ENCODE data around the gene MYBBP1A.

MYBBP1A gene

DNA sequence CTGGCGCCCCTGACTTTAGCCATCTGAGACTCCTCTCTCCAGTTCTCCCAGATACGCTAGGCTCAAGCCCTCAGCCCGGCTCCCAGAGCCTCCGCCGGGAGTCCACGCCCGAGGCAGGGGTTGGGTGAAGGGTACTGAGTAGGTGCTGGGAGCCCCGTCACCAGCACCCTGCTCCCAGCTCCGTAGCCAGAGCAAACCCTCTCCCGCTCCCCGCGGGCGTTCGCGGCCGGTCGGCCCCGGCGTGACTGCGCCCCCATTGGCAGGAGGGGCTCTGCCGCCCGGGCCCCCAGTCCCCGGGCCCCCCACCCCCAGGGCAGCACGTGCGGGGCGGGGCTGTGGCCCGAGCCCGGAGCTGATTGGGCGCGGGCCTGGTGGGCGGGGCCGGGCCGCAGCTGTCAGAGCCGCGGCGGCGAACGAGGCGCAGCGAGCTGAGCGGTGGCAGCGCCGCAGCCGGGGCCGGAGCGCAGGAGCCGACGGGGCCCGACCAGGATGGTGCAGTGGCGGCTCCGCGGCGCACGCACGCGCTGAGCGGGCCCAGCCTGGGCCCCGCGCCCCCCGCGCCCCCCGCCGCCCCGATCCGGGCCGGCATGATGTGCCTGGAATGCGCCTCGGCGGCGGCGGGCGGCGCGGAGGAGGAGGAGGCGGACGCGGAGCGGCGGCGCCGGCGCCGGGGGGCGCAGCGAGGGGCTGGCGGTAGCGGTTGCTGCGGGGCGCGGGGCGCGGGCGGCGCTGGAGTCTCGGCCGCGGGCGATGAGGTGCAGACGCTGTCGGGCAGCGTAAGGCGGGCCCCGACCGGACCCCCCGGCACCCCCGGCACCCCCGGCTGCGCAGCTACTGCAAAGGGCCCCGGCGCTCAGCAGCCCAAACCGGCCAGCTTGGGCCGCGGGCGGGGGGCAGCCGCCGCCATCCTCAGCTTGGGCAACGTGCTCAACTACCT, 56.5 kb downstream of the MYBBP1A start, which contains the start of gene SPNS2:
TSS of gene SPNS2 (plus strand) at position 421 of the 937 bp plus-strand sequence. CDS start at position 588, 167 bp downstream.
- peak; percentile 78 for DNase-seq

GRCh38 chr17:4497101-4497824, 57.9 kb downstream of the MYBBP1A start:
- DNase-seq = no peak

DNA sequence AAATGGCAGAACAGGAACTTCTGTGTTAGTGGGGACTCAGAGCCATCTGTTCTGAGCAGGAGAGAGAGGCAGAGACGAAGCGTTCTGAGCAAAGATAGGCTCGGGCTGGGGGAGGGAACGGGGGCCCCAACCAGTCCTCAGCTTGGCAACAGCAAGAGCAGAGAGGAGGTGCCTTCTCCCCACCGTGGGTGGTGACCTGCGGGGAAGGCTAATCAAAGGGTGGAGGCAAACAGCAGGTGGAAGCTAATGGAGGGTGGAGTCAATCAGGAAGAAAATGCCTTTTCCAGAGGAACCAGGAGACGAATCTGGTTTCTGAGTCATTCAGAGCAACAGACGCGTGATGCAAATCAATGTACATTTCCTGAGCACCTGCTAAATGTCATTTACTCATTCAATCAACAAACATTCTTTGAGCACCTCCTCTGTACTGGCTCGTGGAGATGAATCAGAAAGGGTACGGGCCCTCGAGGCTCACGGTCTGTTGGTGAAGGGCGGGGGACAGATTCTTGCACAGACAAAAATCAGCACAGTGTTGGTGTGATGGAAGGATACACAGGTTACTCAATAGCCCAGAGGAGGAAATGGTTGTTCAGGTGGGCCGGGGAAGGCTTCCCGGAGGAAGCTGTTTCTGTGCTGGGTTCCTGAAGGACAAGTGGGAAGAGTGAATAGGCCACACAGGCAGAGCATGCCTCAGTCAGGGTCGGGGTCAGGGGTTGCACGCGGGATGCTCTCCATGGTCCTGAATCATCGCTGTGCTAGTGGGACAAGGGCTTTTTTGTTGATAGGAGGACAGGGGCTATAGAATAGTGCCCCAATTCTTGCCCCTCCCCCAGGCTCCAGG, 62.2 kb downstream of the MYBBP1A start:
- no peak for DNase-seq

DNA sequence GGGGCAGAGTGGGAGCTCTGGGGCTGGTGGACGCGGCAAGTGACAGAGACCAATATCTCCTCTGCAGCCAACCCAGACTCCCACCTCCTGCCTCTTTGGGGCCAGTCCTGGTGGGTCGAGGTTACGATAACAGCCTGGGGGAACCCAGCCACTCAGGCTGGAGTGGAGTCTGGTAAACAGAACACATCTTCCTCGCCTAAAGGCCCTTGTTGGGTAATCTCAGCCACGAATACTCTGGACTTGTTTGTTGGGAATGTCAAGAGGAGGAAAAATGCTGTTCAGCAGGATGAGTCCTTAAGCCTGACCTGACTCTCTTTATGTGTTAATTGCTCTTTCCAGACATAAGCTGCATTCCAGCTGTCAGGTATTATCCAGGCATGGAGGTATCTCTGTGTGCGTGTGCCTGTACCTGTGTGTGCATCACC, 64.5 kb downstream of the MYBBP1A start:
- no peak for DNase-seq

- DNase-seq = no peak
Observed at GRCh38 chr17:4490109-4490591, 65.0 kb downstream of the MYBBP1A start.

DNA sequence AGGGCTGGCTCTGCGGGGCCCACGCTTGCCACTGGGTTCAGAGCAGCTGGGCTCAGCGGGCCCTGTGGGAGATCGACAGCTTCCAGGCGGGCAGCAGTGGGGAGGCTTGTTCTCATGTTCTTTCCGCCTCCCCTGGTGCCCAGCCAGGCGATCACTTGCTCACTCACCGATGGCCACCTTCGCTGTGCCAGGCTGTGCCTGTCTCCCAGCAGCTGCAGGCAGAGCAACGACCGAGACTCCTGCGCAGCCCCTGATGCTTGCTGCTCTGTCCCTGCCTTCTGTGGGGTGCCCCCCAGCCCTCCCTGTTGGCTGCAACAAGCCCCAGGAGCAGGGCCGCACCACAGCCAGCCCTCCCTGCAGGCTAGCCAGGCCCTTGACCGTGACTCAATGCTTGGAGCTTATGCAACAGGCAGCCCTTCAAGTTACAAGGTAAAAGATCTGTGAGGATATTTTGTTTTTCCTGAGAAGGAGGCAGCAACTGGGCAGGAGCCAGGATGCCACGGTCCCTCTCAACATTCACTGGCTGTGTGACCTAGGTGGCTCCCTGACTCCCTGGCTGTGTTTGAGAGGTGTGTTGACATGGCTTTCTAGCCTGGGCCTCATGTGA, 66.1 kb downstream of the MYBBP1A start:
- no peak for DNase-seq
